Ovary (tissue), 9 donors: ENCODE measurements around the gene AQP9. TPM values are rescaled to one million over a fixed set of nuclear protein-coding genes. Genes with fewer than 3 reads are reported as not detected.

ENCODE experiments used
- DNase-seq, 5 donors: peaks; one replicate each; pipeline ENCODE4 v3.0.0-alpha.2; 2019 to 2020
- H3K27ac ChIP-seq, 2 donors: fragments of 200-600 bp; one replicate each; pipeline versions ENCODE4 v1.5.1 to v1.8.0; 2019 to 2022
- H3K27me3 ChIP-seq: fragments of 200-600 bp; one replicate; pipeline ENCODE4 v1.8.0; 2022
- H3K36me3 ChIP-seq: fragments of 200-600 bp; sonication (generic); one replicate; pipeline ENCODE4 v1.5.1; 2019
- H3K4me1 ChIP-seq: one replicate; pipeline ENCODE4 v1.8.1; 2013; ENCODE audit warnings: mild to moderate bottlenecking, moderate library complexity; ENCODE audit not compliant: insufficient read depth
- H3K4me3 ChIP-seq: fragments of 200-600 bp; sonication (generic); one replicate; pipeline ENCODE4 v1.5.1; 2017
- H3K9me3 ChIP-seq, 2 donors: fragments of 200-600 bp in 1 of 2; sonication (generic) in 1 of 2; one replicate each; pipeline versions ENCODE4 v1.5.1 to v1.8.1; 2013 to 2019; ENCODE audit warnings: mild to moderate bottlenecking in 1 of 2, moderate library complexity in 1 of 2
- EP300 ChIP-seq: sonication (generic); formaldehyde crosslinking; IDR thresholded peaks from one replicate; pipeline ENCODE4 v1.6.1; 2017; ENCODE audit warnings: antibody characterized with exemption
- POLR2A ChIP-seq: fragments of 450-650 bp; IDR thresholded peaks from one replicate; pipeline ENCODE4 v1.6.1; 2017; ENCODE audit warnings: antibody characterized with exemption, mild to moderate bottlenecking, moderate library complexity
- WGBS, 3 donors: extraction: QIAGEN DNeasy Blood & Tissue Kit in 1 of 3; methylation state at CpG; one replicate each; pipeline versions ENCODE4 v1.1.5 to v1.1.7; 2013 to 2017; 5-methylcytosine and 5-hydroxymethylcytosine counted together
- intact Hi-C, 4 donors: fragments of 100-400 bp; cut with DNase I; formaldehyde crosslinking; loops; one replicate each; pipeline versions ENCODE4 v1.11.0 to v1.15.1; 2022 to 2023
- polyA plus RNA-seq, 2 donors: library from polyadenylated mRNA; stranded (reverse); fragments of 200-250 nt in 1 of 2; fragments of 350-450 nt in 1 of 2; fragmentation: Illumina TruSeq in 1 of 2; extraction: RNeasy Lipid Tissue Mini Kit (QIAGEN cat#74804) in 1 of 2; gene quantifications; one replicate each; pipeline ENCODE4 v1.2.3, GENCODE V29; 2013 to 2014
- total RNA-seq, 7 donors: library from RNA; depleted of rRNA in 2 of 7; stranded (reverse); fragments of >200 nt in 2 of 7; fragmentation: NEBNext Ultra II Directional in 3 of 7; extraction: Animal tissue kit (Norgen Biotek cat#: 25700) in 3 of 7; gene quantifications; one replicate each; pipeline versions ENCODE4 v1.1.0 to v1.2.4, GENCODE V29; 2016 to 2023
- TF ChIP-seq, protein P1 (sequence below), 3 donors: fragments of 450-650 bp in 2 of 3; fragments of 200-600 bp in 1 of 3; IDR thresholded peaks; one replicate each; pipeline versions ENCODE4 v1.5.1 to v1.8.0; 2016 to 2022; ENCODE audit warnings: antibody characterized with exemption in 3 of 3, mild to moderate bottlenecking in 1 of 3
- donor health status: DM: no; HTN: no; CAD: no; lungs with moderate emphysema.
- donor health status: DM: no; HTN: no; CAD: no.
- donor health status: Bipolar disorder and iron deficiency.
- donor health status: DM: yes; HTN: yes; CAD: no.
- donor health status: DM: no; HTN: no; CAD: no.
- donor health status: DM: yes; HTN: yes; CAD: no.

The AQP9 gene
- total and polyA plus RNA-seq, 9 donors, result 0.23 to 29.9 (median 1.4) TPM

DNA sequence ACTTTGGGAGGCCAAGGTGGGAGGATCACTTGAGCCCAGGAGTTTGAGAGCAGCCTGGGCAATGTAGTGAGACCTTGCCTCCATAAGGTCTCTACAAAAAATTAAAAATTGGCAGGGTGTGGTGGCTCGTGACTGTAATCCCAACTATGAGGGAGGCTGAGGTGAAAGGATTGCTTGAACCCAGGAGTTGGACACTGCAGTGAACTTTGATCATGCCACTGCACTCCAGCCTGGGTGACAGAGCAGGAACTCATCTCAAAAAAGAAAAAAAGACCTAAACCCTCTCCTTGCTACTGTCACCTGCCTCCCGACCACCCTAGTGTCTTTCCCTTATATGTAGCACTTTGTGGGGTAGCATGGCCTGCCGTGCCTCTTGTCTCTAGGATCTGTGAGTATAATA lies 23.8 kb upstream of the AQP9 start:
- H3K4me1 ChIP-seq, result no peaks in the 10 kb centered on the region
- 79 to 84% (median 81%) methylated on average over 3 of the region's 3 CpGs for WGBS, 3 donors
- H3K27ac ChIP-seq, result no peak overlapping the region
- TF ChIP-seq EP300, result no peak
- TF ChIP-seq POLR2A, result no peak
- intact Hi-C loops, result loop anchor here in 1 of 4 donors (10.0 kb wide), 1 partner anchor 70 kb away; no protein-coding TSS in a partner anchor
- H3K27me3 ChIP-seq, result no peaks in the 10 kb centered on the region
- no peaks in the 10 kb centered on the region for H3K9me3 ChIP-seq
- H3K4me3 ChIP-seq, result no peak overlapping the region
- no peaks in the 10 kb centered on the region for H3K36me3 ChIP-seq
- no peak for DNase-seq

- intact Hi-C loops, result loop anchor here in 1 of 4 donors (10.0 kb wide), 1 partner anchor 70 kb away; no protein-coding TSS in a partner anchor
- no peak for DNase-seq
- H3K36me3 ChIP-seq, result no peaks in the 10 kb centered on the region
- TF ChIP-seq POLR2A, result no peak
- no peaks in the 10 kb centered on the region for H3K9me3 ChIP-seq
- H3K4me1 ChIP-seq, result no peaks in the 10 kb centered on the region
- no peak overlapping the region for H3K4me3 ChIP-seq
- H3K27me3 ChIP-seq, result no peaks in the 10 kb centered on the region
- no peak overlapping the region for H3K27ac ChIP-seq
Observed at GRCh38 chr15:58114812-58115211, 23.4 kb upstream of the AQP9 start.

GRCh38 chr15:58115692-58116091 lies 22.5 kb upstream of the AQP9 start:
- no peak for DNase-seq
- no peaks in the 10 kb centered on the region for H3K27me3 ChIP-seq
- no peaks in the 10 kb centered on the region for H3K9me3 ChIP-seq
- no peak overlapping the region for H3K4me3 ChIP-seq
- no peak overlapping the region for H3K27ac ChIP-seq
- TF ChIP-seq EP300, result no peak
- TF ChIP-seq, protein P1, sequence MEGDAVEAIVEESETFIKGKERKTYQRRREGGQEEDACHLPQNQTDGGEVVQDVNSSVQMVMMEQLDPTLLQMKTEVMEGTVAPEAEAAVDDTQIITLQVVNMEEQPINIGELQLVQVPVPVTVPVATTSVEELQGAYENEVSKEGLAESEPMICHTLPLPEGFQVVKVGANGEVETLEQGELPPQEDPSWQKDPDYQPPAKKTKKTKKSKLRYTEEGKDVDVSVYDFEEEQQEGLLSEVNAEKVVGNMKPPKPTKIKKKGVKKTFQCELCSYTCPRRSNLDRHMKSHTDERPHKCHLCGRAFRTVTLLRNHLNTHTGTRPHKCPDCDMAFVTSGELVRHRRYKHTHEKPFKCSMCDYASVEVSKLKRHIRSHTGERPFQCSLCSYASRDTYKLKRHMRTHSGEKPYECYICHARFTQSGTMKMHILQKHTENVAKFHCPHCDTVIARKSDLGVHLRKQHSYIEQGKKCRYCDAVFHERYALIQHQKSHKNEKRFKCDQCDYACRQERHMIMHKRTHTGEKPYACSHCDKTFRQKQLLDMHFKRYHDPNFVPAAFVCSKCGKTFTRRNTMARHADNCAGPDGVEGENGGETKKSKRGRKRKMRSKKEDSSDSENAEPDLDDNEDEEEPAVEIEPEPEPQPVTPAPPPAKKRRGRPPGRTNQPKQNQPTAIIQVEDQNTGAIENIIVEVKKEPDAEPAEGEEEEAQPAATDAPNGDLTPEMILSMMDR (IDR thresholded peaks at IDR 0.05), result no peak
- intact Hi-C loops, result loop anchor here in 1 of 4 donors (10.0 kb wide), 1 partner anchor 69 kb away; no protein-coding TSS in a partner anchor
- WGBS, 3 donors, result 59 to 81% (median 76%) methylated on average over 1 of the region's 1 CpG
- H3K4me1 ChIP-seq, result no peaks in the 10 kb centered on the region
- H3K36me3 ChIP-seq, result no peaks in the 10 kb centered on the region

- H3K36me3 ChIP-seq, result no peaks in the 10 kb centered on the region
- no peak for TF ChIP-seq EP300
- TF ChIP-seq, protein P1 (IDR thresholded peaks at IDR 0.05), result no peak
- no peak for TF ChIP-seq POLR2A
- H3K9me3 ChIP-seq, result no peaks in the 10 kb centered on the region
- H3K4me1 ChIP-seq, result no peaks in the 10 kb centered on the region
- no peak overlapping the region for H3K27ac ChIP-seq
- DNase-seq, result no peak
- no peak overlapping the region for H3K4me3 ChIP-seq
- intact Hi-C loops, result loop anchor here in 1 of 4 donors (10.0 kb wide), 1 partner anchor 67 kb away; no protein-coding TSS in a partner anchor
- 73 to 86% (median 80%) methylated on average over 1 of the region's 1 CpG for WGBS, 3 donors
- H3K27me3 ChIP-seq, result no peaks in the 10 kb centered on the region
Observed at GRCh38 chr15:58117619-58118018, 20.6 kb upstream of the AQP9 start.

DNA sequence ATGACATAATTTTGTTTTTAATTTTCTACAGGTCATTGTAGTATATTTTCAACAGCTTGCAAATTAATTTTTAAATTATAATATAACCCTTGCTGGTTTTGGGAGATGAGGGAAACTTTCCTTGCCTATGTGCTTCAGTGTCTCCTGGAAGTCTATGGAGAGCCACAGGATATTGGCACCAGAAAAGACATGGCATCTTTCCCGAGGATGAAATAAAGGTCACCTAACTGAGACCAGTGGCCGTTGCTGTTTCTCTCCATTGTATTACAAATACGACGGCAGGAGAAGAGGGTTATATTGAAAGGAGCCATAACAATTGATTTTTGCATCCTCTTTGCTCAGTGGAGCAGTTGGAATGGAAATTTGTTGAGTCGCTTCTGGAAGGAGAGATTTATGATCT lies 19.9 kb upstream of the AQP9 start:
- H3K27me3 ChIP-seq, result no peaks in the 10 kb centered on the region
- H3K9me3 ChIP-seq, result no peaks in the 10 kb centered on the region
- intact Hi-C loops, result loop anchor here in 1 of 4 donors (10.0 kb wide), 1 partner anchor 67 kb away; no protein-coding TSS in a partner anchor
- H3K27ac ChIP-seq, result no peak overlapping the region
- H3K4me3 ChIP-seq, result no peak overlapping the region
- DNase-seq, result no peak
- no peaks in the 10 kb centered on the region for H3K36me3 ChIP-seq
- H3K4me1 ChIP-seq, result no peaks in the 10 kb centered on the region
- TF ChIP-seq POLR2A, result no peak
- TF ChIP-seq, protein P1 (IDR thresholded peaks at IDR 0.05), result no peak
- TF ChIP-seq EP300, result no peak
- WGBS, 3 donors, result 85 to 93% (median 86%) methylated on average over 5 of the region's 5 CpGs
